Neutrophil (primary cell): ENCODE results near the gene ARMC12.

Source experiments
- H3K27ac ChIP-seq: fragments of 200-600 bp; sonication (generic); 2 replicates; pipeline ENCODE4 v1.5.1; 2016; ENCODE audit warnings: mild to moderate bottlenecking, moderate library complexity
- H3K27me3 ChIP-seq: fragments of 200-600 bp; sonication (generic); 2 replicates; pipeline ENCODE4 v1.6.0; 2016; ENCODE audit warnings: mild to moderate bottlenecking
- H3K36me3 ChIP-seq: fragments of 200-600 bp; sonication (generic); 2 replicates; pipeline ENCODE4 v1.5.1; 2017
- H3K4me1 ChIP-seq, 2 experiments: fragments of 200-600 bp in 1 of 2; sonication (generic) in 1 of 2; 1 replicate in 1 of 2; 2 replicates in 1 of 2; pipeline versions ENCODE4 v1.5.1 to v1.6.1; 2013 to 2016; ENCODE audit warnings: low read depth in 1 of 2, low read length in 1 of 2, mild to moderate bottlenecking in 1 of 2, moderate library complexity in 1 of 2; ENCODE audit not compliant: control insufficient read depth in 1 of 2, insufficient read depth in 1 of 2
- H3K4me3 ChIP-seq, 2 experiments: fragments of 200-600 bp in 1 of 2; sonication (generic) in 1 of 2; 1 replicate in 1 of 2; 2 replicates in 1 of 2; pipeline ENCODE4 v1.5.1; 2013 to 2016; ENCODE audit warnings: low read depth in 1 of 2, low read length in 1 of 2, mild to moderate bottlenecking in 1 of 2, moderate library complexity in 1 of 2
- H3K9me3 ChIP-seq: fragments of 200-600 bp; sonication (generic); 2 replicates; pipeline ENCODE4 v1.5.1; 2016
- CTCF ChIP-seq: fragments of 200-600 bp; sonication (generic); IDR thresholded peaks from 2 replicates; pipeline ENCODE4 v1.5.1; 2016; ENCODE audit warnings: antibody characterized with exemption

Gene ARMC12

DNA sequence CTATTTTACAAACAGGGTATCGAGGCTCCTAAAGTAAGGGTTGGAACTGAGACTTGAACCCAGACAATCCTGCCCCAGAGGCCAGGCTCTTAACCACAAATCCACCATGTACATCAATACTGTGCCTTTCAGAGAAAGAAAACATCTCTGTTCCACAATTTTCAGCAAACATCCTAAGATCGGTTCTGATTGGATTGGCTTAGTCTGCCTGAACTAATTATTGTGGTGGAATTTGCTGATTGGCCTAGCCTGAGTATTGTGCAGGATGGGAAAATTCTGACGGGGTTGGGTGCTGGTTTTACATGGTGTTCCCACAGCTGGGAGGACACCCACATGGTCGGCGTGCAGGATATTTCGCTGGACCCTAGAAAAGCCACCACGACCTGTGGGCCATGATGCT, 43.9 kb downstream of the ARMC12 start, which contains the start of gene CLPSL1:
CLPSL1 (plus strand) TSS at position 301 of the 400 bp plus-strand sequence; CDS start at position 393, 92 bp downstream.
- peaks cover 9 to 10% of the 10 kb centered on the region in 2 experiments for H3K4me1 ChIP-seq
- no peak for TF ChIP-seq CTCF
- H3K27me3 ChIP-seq, result peaks cover 30% of the 10 kb centered on the region
- H3K4me3 ChIP-seq, result no peak within 1 kb of the TSS
- H3K9me3 ChIP-seq, result no peaks in the 10 kb centered on the region
- H3K36me3 ChIP-seq, result no peaks in the 10 kb centered on the region
- no peak within 1 kb of the TSS for H3K27ac ChIP-seq

GRCh38 chr6:35781290-35781689, 44.5 kb downstream of the ARMC12 start:
- no peaks in the 10 kb centered on the region for H3K36me3 ChIP-seq
- no peak overlapping the region for H3K27ac ChIP-seq
- peaks cover 30% of the 10 kb centered on the region for H3K27me3 ChIP-seq
- no peak for TF ChIP-seq CTCF
- H3K4me1 ChIP-seq, result peaks cover 5 to 6% of the 10 kb centered on the region in 2 experiments
- no peak overlapping the region for H3K4me3 ChIP-seq
- H3K9me3 ChIP-seq, result no peaks in the 10 kb centered on the region

GRCh38 chr6:35782424-35782823, 45.6 kb downstream of the ARMC12 start:
- Histone ChIP-seq H3K27me3 (peaks cover 31% of the 10 kb centered on the region), H3K9me3 (no peaks in the 10 kb centered on the region)

GRCh38 chr6:35784200-35784599, 47.4 kb downstream of the ARMC12 start:
- no peaks in the 10 kb centered on the region for H3K4me1 ChIP-seq
- no peak for TF ChIP-seq CTCF
- no peaks in the 10 kb centered on the region for H3K36me3 ChIP-seq
- H3K4me3 ChIP-seq, result no peak overlapping the region
- peaks cover 49% of the 10 kb centered on the region for H3K27me3 ChIP-seq
- H3K9me3 ChIP-seq, result no peaks in the 10 kb centered on the region
- no peak overlapping the region for H3K27ac ChIP-seq

More at GRCh38 chr6:35782424-35782823, 45.6 kb downstream of the ARMC12 start:
- TF ChIP-seq CTCF, result no peak
- no peak overlapping the region for H3K4me3 ChIP-seq
- H3K27ac ChIP-seq, result no peak overlapping the region
- H3K36me3 ChIP-seq, result no peaks in the 10 kb centered on the region
- no peaks in the 10 kb centered on the region for H3K4me1 ChIP-seq

- no peak overlapping the region for H3K4me3 ChIP-seq
- no peaks in the 10 kb centered on the region for H3K36me3 ChIP-seq
- no peaks in the 10 kb centered on the region for H3K4me1 ChIP-seq
- no peak overlapping the region for H3K27ac ChIP-seq
- no peak for TF ChIP-seq CTCF
- no peaks in the 10 kb centered on the region for H3K9me3 ChIP-seq
- H3K27me3 ChIP-seq, result peaks cover 58% of the 10 kb centered on the region
These were observed 49.4 kb downstream of the ARMC12 start for GRCh38 chr6:35786272-35786671.

- TF ChIP-seq CTCF, result no peak
- no peaks in the 10 kb centered on the region for H3K36me3 ChIP-seq
- H3K9me3 ChIP-seq, result no peaks in the 10 kb centered on the region
- H3K4me3 ChIP-seq, result no peak overlapping the region
- H3K4me1 ChIP-seq, result no peaks in the 10 kb centered on the region
- H3K27ac ChIP-seq, result no peak overlapping the region
- H3K27me3 ChIP-seq, result peaks cover 58% of the 10 kb centered on the region
These were observed 50.0 kb downstream of the ARMC12 start for GRCh38 chr6:35786810-35787209.
